HG03045 (cell line): ENCODE measurements around the gene PINK1.
"Not testable (repeated sequence)": the region's sequence is repeated elsewhere in the genome, so short reads cannot be mapped to it uniquely, and the experiment has no call there.

ENCODE experiments used
- ATAC-seq: cut with Tn5 transposase; IDR thresholded peaks from one replicate; pipeline ENCODE4 v1.9.1; 2021; ENCODE audit warnings: mild to moderate bottlenecking, moderate library complexity; ENCODE audit not compliant: unreplicated experiment

Gene PINK1

GRCh38 chr1:20633190-20634064 lies at the start of gene PINK1:
Gene PINK1, plus strand, starts transcription at chr1:20633458. Its CDS starts 91 bp downstream, at chr1:20633549.
- ATAC-seq, result no peak

- ATAC-seq, result no peak
Measured at GRCh38 chr1:20584890-20585289, 48.4 kb upstream of the PINK1 start.

DNA sequence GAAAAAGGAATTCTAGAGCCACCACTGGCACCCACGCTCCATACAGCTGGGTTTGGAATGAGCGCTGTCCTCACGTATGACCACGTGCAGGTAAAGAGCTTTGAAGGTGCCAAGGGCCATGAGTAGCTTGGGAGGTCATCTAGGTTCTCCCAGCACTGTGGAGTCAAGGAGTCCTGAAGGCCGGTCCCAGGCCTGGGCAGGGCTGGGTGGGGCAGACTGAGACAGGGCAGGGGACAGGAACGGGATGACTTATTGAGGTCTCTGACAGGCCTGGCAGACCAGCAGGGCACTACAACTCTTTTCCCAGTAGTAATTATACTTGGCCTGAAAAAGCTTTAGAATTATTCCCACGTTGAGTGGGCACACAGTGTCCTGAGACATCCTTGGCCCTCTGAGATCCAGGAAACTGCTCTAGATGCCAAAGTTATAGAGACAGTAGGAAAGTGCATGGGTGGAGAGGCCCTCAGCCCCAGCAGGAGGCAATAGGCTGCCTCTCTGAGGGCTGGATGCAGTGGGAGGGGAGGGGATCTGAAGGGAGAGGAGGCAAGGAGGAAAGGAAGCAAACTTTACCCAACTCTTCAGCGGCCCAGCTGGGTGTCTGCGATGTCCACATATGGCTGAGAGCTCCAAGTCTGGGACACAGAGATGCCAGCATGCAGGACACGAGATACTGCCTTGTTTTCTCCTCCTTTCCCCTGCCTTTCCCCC lies 46.2 kb upstream of the PINK1 start:
- no peak for ATAC-seq

GRCh38 chr1:20587661-20588053 lies 45.6 kb upstream of the PINK1 start:
- ATAC-seq, result no peak

DNA sequence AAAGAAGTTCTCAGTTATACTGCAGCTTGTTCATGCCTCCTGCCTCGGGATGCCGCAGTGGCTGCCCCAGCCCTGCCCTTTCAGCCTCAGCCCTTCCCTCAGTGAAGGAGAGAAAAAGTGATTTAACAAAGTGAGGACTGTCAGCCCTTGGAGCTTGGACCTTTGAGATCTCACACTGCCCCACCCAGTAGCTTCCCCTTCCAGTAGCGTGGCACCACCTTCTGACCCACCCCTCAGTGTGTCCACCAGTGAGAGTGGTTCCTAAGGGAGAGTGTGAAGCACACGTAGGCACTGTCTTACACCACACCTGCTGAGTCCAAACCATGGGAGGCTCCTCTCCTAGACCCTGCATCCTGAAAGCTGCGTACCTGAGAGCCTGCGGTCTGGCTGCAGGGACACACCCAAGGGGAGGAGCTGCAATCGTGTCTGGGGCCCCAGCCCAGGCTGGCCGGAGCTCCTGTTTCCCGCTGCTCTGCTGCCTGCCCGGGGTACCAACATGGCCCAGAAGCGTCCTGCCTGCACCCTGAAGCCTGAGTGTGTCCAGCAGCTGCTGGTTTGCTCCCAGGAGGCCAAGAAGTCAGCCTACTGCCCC lies 44.5 kb upstream of the PINK1 start, which contains the start of gene CDA:
Gene CDA (plus strand): TSS at position 464 of the 592 bp plus-strand sequence. CDS start 33 bp downstream, at position 497.
- ATAC-seq, result no peak

- no peak for ATAC-seq
Measured at GRCh38 chr1:20589331-20590278, 43.7 kb upstream of the PINK1 start.

DNA sequence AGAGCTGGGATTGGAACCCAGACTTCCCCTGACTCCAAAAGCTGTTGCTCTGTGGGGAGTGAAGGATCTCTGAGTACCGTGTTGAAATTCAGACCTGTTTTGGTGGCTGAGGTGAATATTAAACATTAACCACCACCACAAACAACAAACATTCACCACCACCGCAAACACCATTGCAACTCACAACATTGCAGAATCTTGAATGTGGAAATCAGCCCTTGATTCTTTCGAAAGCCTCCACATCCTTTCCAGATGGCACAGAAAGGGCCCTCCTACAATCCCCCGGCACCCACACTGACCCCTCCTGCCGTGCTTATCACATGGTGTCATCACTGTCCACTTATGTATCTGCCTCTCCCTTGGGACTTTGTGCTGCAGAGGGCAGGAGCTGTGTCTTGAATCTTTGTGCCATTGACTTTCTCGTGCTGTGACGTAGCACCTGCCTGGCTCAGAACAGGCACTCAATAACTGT lies 42.9 kb upstream of the PINK1 start:
- no peak for ATAC-seq

GRCh38 chr1:20593756-20594155 lies 39.5 kb upstream of the PINK1 start:
- ATAC-seq, result no peak

DNA sequence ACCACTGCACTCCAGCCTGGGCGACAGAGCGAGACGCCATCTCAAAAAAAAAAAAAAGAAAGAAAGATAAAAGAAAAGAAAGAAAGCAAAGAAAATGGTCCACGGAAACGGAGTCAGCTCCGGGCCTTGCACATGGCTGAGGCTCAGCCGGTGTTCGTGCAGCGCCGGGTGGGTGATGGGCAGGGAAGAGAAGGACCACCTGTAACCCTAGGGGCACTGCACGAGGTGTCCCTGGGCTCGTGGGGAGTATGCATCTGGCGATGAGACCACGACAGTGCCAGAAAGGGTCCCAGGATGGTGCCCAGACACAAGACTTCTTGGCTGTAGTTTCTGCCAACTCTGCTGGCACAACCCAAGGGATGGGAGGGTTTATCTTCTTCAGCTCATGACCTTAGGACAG lies 38.5 kb upstream of the PINK1 start:
- ATAC-seq, result no peak

DNA sequence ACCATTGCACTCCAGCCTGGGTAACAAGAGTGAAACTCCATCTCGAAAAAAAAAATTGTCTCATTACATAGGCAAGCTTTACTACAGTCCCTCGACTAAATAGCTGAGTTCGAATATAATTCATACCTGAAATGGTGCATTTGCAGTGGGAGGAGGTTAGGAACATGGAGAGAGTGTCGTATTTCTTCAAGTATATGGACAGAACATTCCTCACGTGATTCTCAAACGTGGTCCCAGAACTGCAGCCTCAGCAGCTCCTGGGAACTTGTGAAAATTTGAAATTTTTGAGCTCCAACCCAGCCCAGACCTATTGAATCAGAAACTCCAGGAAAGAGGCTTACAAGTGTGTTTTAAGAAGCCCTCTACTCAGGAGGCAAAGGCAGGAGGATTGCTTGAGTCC lies 37.2 kb upstream of the PINK1 start:
- no peak for ATAC-seq

GRCh38 chr1:20597650-20598049 lies 35.6 kb upstream of the PINK1 start:
- no peak for ATAC-seq

DNA sequence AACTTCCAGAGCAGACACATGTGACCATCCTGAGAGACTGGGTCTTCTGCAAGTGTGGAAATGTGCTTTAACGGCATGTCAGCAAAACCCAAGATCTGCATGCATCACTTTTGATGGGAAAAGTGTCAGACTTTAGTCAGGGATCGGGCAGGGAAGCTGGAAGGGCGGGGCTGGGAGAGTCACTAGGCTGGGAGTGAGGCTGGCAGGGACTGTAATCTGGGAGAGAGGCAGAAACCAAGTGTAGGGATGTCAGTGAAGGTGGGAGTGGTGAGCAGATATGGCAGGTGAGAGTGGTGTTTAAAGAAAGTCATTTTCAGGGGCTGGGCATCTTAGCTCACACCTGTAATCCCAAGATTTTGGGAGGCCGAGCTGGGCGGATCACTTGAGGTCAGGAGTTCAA lies 33.1 kb upstream of the PINK1 start:
- ATAC-seq, result no peak

GRCh38 chr1:20601129-20601825 lies 32.0 kb upstream of the PINK1 start:
- ATAC-seq, result no peak

- ATAC-seq, result no peak
Measured at GRCh38 chr1:20602851-20603450, 30.3 kb upstream of the PINK1 start.

- ATAC-seq, result no peak
Measured at GRCh38 chr1:20603504-20604464, 29.5 kb upstream of the PINK1 start.

DNA sequence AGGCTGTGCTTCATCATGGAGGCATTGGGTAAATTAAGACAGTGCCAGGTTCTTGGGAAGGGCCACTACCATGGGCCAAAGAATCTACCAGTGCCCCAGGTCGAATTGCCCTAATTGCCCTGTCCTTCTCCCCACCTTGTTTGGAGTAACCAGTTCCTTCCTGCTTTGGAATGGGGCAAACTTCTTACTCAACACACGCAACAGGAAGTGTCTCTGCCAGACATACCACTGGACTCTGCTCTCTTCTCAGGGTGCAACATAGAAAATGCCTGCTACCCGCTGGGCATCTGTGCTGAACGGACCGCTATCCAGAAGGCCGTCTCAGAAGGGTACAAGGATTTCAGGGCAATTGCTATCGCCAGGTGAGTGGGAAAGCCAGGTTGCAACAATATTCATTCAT lies 28.6 kb upstream of the PINK1 start:
- no peak for ATAC-seq

GRCh38 chr1:20606801-20607570 lies 26.3 kb upstream of the PINK1 start:
- ATAC-seq, result not testable (repeated sequence)

GRCh38 chr1:20609541-20609940 lies 23.7 kb upstream of the PINK1 start:
- no peak for ATAC-seq
